Fibroblast of lung (primary cell): ENCODE results near the gene SLC23A2. TPM values are rescaled to one million over a fixed set of nuclear protein-coding genes. Genes with fewer than 3 reads are reported as not detected.
A peak's percentile ranks its signal among the peaks of the same experiment; 100 is the strongest.

Experiments
- DNase-seq, 2 donors: peaks; one replicate each; pipeline versions ENCODE4 v3.0.0 to v3.0.0-alpha.2; 2010; ENCODE audit warnings: low read depth in 2 of 2
- H2AFZ ChIP-seq: 2 replicates; pipeline ENCODE4 v1.5.1; 2012; ENCODE audit warnings: low read length, control low read depth, inconsistent platforms
- H3K27ac ChIP-seq: 2 replicates; pipeline ENCODE4 v1.5.1; 2011; ENCODE audit warnings: low read length, control low read depth; ENCODE audit not compliant: insufficient read depth
- H3K27me3 ChIP-seq: 2 replicates; pipeline ENCODE4 v1.5.1; 2011; ENCODE audit warnings: mild to moderate bottlenecking, low read length; ENCODE audit not compliant: control insufficient read depth, insufficient read depth
- H3K36me3 ChIP-seq: 2 replicates; pipeline ENCODE4 v1.5.1; 2011; ENCODE audit warnings: low read length; ENCODE audit not compliant: control insufficient read depth, insufficient read depth
- H3K4me1 ChIP-seq: 2 replicates; pipeline ENCODE4 v1.5.1; 2011; ENCODE audit warnings: low read length; ENCODE audit not compliant: control insufficient read depth, insufficient read depth; ENCODE audit errors: extremely low read depth
- H3K4me2 ChIP-seq: 2 replicates; pipeline ENCODE4 v1.5.1; 2011; ENCODE audit warnings: low read length, control low read depth; ENCODE audit not compliant: insufficient read depth; ENCODE audit errors: extremely low read depth
- H3K4me3 ChIP-seq, 4 experiments: fragments of 200-600 bp in 1 of 4; sonication (generic) in 1 of 4; replicated peaks in 1 of 4; 2 replicates each; pipeline ENCODE4 v1.5.1; 2011 to 2016; ENCODE audit warnings: low read length in 4 of 4, low read depth in 3 of 4, mild to moderate bottlenecking in 3 of 4, control low read depth in 2 of 4, inconsistent platforms in 1 of 4, mixed read lengths in 1 of 4; ENCODE audit not compliant: insufficient read depth in 1 of 4; ENCODE audit errors: control extremely low read depth in 1 of 4
- H3K79me2 ChIP-seq: 2 replicates; pipeline ENCODE4 v1.5.1; 2012; ENCODE audit warnings: mild to moderate bottlenecking, low read length, inconsistent platforms; ENCODE audit not compliant: control insufficient read depth, insufficient read depth
- H3K9ac ChIP-seq: 2 replicates; pipeline ENCODE4 v1.5.1; 2011; ENCODE audit warnings: mild to moderate bottlenecking, low read length, control low read depth; ENCODE audit not compliant: insufficient read depth
- H3K9me3 ChIP-seq: 2 replicates; pipeline ENCODE4 v1.5.1; 2012; ENCODE audit warnings: low read depth, low read length; ENCODE audit not compliant: control insufficient read depth, insufficient read depth
- H4K20me1 ChIP-seq: 2 replicates; pipeline ENCODE4 v1.5.1; 2011; ENCODE audit warnings: low read length; ENCODE audit not compliant: control insufficient read depth, insufficient read depth; ENCODE audit errors: extremely low read depth
- CTCF ChIP-seq, 2 donors: IDR thresholded peaks in 1 of 2; conservative IDR thresholded peaks in 1 of 2; 1 replicate in 1 of 2; 2 replicates in 1 of 2; pipeline ENCODE4 v1.5.1; 2011 to 2012; ENCODE audit warnings: low read length in 2 of 2, control low read depth in 1 of 2, inconsistent platforms in 1 of 2, low read depth in 1 of 2, mild to moderate bottlenecking in 1 of 2
- EZH2 ChIP-seq: IDR thresholded peaks from 2 replicates; pipeline ENCODE4 v1.5.1; 2012; ENCODE audit warnings: low read length, control low read depth, mild to moderate bottlenecking; ENCODE audit errors: missing control alignments
- polyA plus RNA-seq, 2 donors: library from polyadenylated mRNA; depleted of rRNA in 1 of 2; stranded (reverse) in 1 of 2; unstranded in 1 of 2; fragments of >200 nt; gene quantifications; 2 replicates each; pipeline ENCODE4 v1.2.1, GENCODE V29; 2011 to 2012; ENCODE audit warnings: missing spikeins in 1 of 2
- total RNA-seq: library from RNA; depleted of rRNA; stranded (reverse); fragments of >200 nt; gene quantifications from 2 replicates; pipeline ENCODE4 v1.2.1, GENCODE V29; 2014

The SLC23A2 gene
- total and polyA plus RNA-seq, 2 donors (not counting 1 experiment from before 2014, with no cell fraction given) = 12.1 to 17.5 TPM

DNA sequence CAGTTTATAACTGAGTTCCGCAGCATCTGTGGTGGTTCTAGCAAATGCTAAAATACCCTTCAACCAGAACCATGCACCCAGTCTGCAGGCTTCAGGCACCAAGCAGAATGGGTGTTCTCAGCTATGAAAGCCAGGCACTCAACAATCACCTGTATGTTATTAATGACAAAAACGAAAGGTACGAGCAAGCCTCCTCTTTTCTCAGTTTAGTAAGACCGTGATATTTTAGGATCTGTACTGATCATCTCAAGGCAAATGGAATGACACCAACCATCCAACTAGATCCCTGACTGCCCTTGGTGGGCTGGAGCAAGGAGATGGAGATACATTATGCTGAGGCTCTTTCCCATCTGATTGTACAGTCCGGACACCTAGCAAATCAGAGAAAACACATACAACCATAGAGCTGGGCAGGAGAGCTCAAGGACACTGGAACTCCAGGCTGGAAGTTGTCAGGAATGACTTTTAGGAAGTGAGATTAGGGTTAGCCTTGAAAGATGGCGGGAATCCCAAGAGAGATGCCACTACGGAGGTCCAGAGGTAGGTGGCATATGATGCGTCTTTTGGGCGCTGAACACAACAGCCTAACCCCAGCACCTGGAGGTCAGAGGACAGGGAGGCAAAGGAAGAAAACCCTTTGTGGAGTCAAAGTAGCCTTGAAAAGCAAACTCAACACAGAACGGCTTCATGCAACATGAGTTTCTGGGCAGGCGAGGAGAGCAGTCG, 33.4 kb downstream of the SLC23A2 start:
- TF ChIP-seq CTCF (conservative IDR thresholded peaks at IDR 0.05 in 1 of 2, IDR thresholded peaks at IDR 0.05 in 1 of 2; ENCODE audit: low read depth in 1 of 2, low read length in 2 of 2) (no peak), EZH2 (no peak)
- H3K9ac ChIP-seq = no peak overlapping the region
- H4K20me1 ChIP-seq = no peaks in the 10 kb centered on the region
- peaks cover 3% of the 10 kb centered on the region for H3K79me2 ChIP-seq
- no peak overlapping the region for H3K4me2 ChIP-seq
- no peaks in the 10 kb centered on the region for H3K9me3 ChIP-seq
- no peak overlapping the region for H3K27ac ChIP-seq
- DNase-seq = no peak
- no peak overlapping the region for H3K4me3 ChIP-seq
- H3K4me1 ChIP-seq = no peaks in the 10 kb centered on the region
- H2AFZ ChIP-seq = no peak overlapping the region
- H3K36me3 ChIP-seq = no peaks in the 10 kb centered on the region
- no peaks in the 10 kb centered on the region for H3K27me3 ChIP-seq

DNA sequence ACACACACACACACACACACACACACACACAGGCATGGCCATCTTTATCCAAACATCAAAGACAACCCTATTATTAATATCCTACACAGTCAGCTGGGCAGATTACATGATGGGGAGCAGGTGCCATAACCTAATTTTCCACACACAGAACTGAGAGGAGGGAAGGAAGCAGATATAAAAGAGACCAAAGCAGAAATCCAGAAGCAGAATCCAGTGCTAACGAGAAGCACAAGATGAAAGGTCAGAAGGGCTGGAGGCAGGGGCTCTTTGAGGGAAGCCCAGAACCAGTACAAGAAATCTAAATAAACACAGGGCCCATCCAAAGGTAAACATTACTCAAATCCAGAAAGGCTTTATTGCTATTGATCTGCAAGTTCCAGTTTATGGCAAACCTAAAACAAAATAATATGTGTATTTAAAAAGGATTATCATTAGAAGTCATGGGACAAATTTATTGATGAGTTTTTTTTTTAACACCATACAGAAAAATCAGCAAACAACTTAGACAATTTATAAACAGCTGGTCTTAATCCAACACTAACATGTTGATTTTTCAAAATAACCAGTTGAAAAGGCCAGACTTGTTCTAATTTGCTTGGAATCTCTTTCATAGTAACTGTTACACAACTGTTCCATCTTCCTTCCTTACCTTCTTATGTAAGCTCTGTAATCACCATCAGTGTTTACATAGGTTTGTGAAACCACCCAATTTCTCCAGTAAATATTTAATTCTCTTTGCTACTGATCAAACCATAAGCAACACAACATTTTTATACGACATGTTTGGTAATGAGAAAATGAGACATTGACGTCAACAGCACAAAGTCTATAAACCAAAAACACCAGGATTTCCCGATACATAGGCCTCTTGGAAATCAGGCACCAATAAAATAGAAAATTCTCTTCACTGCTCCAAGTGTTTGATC, 34.2 kb downstream of the SLC23A2 start:
- peak in 1 of 2 donors; percentile 28 for DNase-seq
- H3K4me2 ChIP-seq = no peak overlapping the region

More for the DNA sequence above, 34.2 kb downstream of the SLC23A2 start:
- peaks cover 3% of the 10 kb centered on the region for H3K4me1 ChIP-seq
- H3K27ac ChIP-seq = no peak overlapping the region
- no peaks in the 10 kb centered on the region for H3K9me3 ChIP-seq
- no peak overlapping the region for H3K9ac ChIP-seq
- no peak for TF ChIP-seq EZH2
- no peak for TF ChIP-seq CTCF (conservative IDR thresholded peaks at IDR 0.05 in 1 of 2, IDR thresholded peaks at IDR 0.05 in 1 of 2; ENCODE audit: low read depth in 1 of 2, low read length in 2 of 2)
- H3K79me2 ChIP-seq = peaks cover 2% of the 10 kb centered on the region
- no peak overlapping the region for H3K4me3 ChIP-seq
- no peaks in the 10 kb centered on the region for H4K20me1 ChIP-seq
- no peaks in the 10 kb centered on the region for H3K27me3 ChIP-seq
- H2AFZ ChIP-seq = no peak overlapping the region
- no peaks in the 10 kb centered on the region for H3K36me3 ChIP-seq
